ENCODE data around the gene USP40. TPM values are rescaled to one million over a fixed set of nuclear protein-coding genes. Genes with fewer than 3 reads are reported as not detected.

USP40 gene
- total and polyA plus RNA-seq, 2 of the 8 experiments (the other 6 are each of a cell fraction or from before 2014, with no cell fraction given) = 12.0 to 15.7 TPM

- H2BK5ac ChIP-seq (ENCODE audit: low read depth, low read length) = no peak overlapping the region
- H3K23me2 ChIP-seq (ENCODE audit: low read depth, low read length) = no peaks in the 10 kb centered on the region
- CTCF ChIA-PET (ENCODE audit: partially characterized antibody) = interaction anchor here (0.8 to 3.5 kb wide), 44 partner anchors 10 to 480 kb away, joined by 3 to 35 read pairs (median 4); partner anchors contain the start of gene UGT1A5
- no peak overlapping the region for H4K5ac ChIP-seq (ENCODE audit: insufficient read length, low read depth, low read length)
- DNase-seq (ENCODE audit: low read depth in 1 of 2, low spot score in 2 of 2) (no peak), FAIRE-seq (no peak)
- no peaks in the 10 kb centered on the region for H3K9me3 ChIP-seq (ENCODE audit: insufficient read depth in 2 of 2, low read depth in 1 of 2, low read length in 1 of 2)
- no peak overlapping the region for H3K18ac ChIP-seq (ENCODE audit: extremely low read depth, low read length)
- no peak overlapping the region for H2BK20ac ChIP-seq (ENCODE audit: low read length)
- no peaks in the 10 kb centered on the region for H3K79me1 ChIP-seq (ENCODE audit: low read depth, low read length)
- H3K23ac ChIP-seq (ENCODE audit: insufficient read length) = no peak overlapping the region
- TF ChIP-seq NANOG (IDR thresholded peaks at IDR 0.05; ENCODE audit: insufficient read depth, low read depth, low read length, poor library complexity, severe bottlenecking) = no peak
- TF ChIP-seq RBBP5 (IDR thresholded peaks at IDR 0.05; ENCODE audit: borderline replicate concordance, low read depth, low read length) = no peak
- TF ChIP-seq TBP (IDR thresholded peaks at IDR 0.05; ENCODE audit: low read depth, low read length) = no peak
- no peak for TF ChIP-seq RAD21 (IDR thresholded peaks at IDR 0.05 in 1 of 2, conservative IDR thresholded peaks at IDR 0.05 in 1 of 2; ENCODE audit: low read depth in 2 of 2, low read length in 2 of 2)
- H2BK120ac ChIP-seq (replicated peaks; ENCODE audit: low read depth, low read length) = no peak overlapping the region
- H2AK5ac ChIP-seq (ENCODE audit: low read depth, low read length) = no peak overlapping the region
- no peak overlapping the region for H3K4me3 ChIP-seq (ENCODE audit: extremely low read depth in 1 of 4, insufficient read depth in 2 of 4, low read depth in 3 of 4, low read length in 4 of 4)
- H3K27me3 ChIP-seq (replicated peaks in 1 of 4; ENCODE audit: control insufficient read depth in 3 of 4, extremely low read depth in 1 of 4, insufficient read depth in 3 of 4, low read length in 3 of 4) = no peaks in the 10 kb centered on the region
- H3K9ac ChIP-seq (replicated peaks in 1 of 4; ENCODE audit: extremely low read depth in 1 of 4, low read depth in 3 of 4, low read length in 3 of 4) = no peak overlapping the region
- H4K91ac ChIP-seq (replicated peaks; ENCODE audit: insufficient read length, low read length) = no peak overlapping the region
- H3K56ac ChIP-seq (replicated peaks; ENCODE audit: insufficient read length, low read depth, low read length) = no peak overlapping the region
- H3K14ac ChIP-seq (ENCODE audit: insufficient read length) = no peak overlapping the region
- no peak overlapping the region for H2BK12ac ChIP-seq (ENCODE audit: low read depth, low read length)
- H4K8ac ChIP-seq (ENCODE audit: extremely low read depth, insufficient read depth, low read length) = no peak overlapping the region
- H3K36me3 ChIP-seq (ENCODE audit: control insufficient read depth in 2 of 4, insufficient read depth in 4 of 4, low read length in 3 of 4) = peaks cover 0 to 4% (median 0%) of the 10 kb centered on the region in 4 experiments; a peak in 2 of 8 replicates
- POLR2A ChIA-PET (ENCODE audit: partially characterized antibody) = interaction anchor here (0.6 kb wide), 1 partner anchor 384 kb away, joined by 3 read pairs; no protein-coding TSS in a partner anchor
- H2BK15ac ChIP-seq (ENCODE audit: low read length) = no peak overlapping the region
- H2AFZ ChIP-seq (ENCODE audit: low read length) = no peak overlapping the region
- peaks cover 0 to 3% of the 10 kb centered on the region in 2 experiments for H4K20me1 ChIP-seq (replicated peaks in 1 of 2; ENCODE audit: control insufficient read depth in 1 of 2, insufficient read depth in 2 of 2, low read length in 2 of 2)
- no peaks in the 10 kb centered on the region; a peak in 1 of 7 replicates for H3K4me1 ChIP-seq (replicated peaks in 1 of 4; ENCODE audit: control insufficient read depth in 3 of 4, insufficient read depth in 4 of 4, low read length in 3 of 4)
- no peaks in the 10 kb centered on the region for H3K79me2 ChIP-seq (ENCODE audit: control insufficient read depth in 1 of 2, insufficient read depth in 2 of 2, low read length in 2 of 2)
- H3K4me2 ChIP-seq (ENCODE audit: insufficient read depth in 1 of 2, low read depth in 2 of 2, low read length in 2 of 2) = no peak overlapping the region
- WGBS, 2 experiments (ENCODE audit: extremely low coverage in 1 of 2, insufficient coverage in 1 of 2, insufficient read length in 1 of 2, insufficient replicate concordance in 2 of 2, low coverage in 1 of 2, low lambda C conversion rate in 2 of 2, missing lambda C conversion rate in 1 of 2) = 92% methylated on average over 4 of the region's 4 CpGs; no CpG with 5 or more reads in 1 of the 2 experiments
- H3K27ac ChIP-seq (ENCODE audit: low read depth, low read length) = no peak overlapping the region
- no peak overlapping the region for H3K4ac ChIP-seq (replicated peaks; ENCODE audit: insufficient read length, low read depth, low read length)
These were observed 118.0 kb downstream of the USP40 start for GRCh38 chr2:233448575-233448974.
